GM18861 (cell line): ENCODE results near the gene SLC9A3.
"Not testable (repeated sequence)": the region's sequence is repeated elsewhere in the genome, so short reads cannot be mapped to it uniquely, and the experiment has no call there.

Experiments
- ATAC-seq: cut with Tn5 transposase; IDR thresholded peaks from one replicate; pipeline ENCODE4 v1.9.1; 2021; ENCODE audit not compliant: unreplicated experiment

Gene SLC9A3

GRCh38 chr5:491856-492155, 32.4 kb downstream of the SLC9A3 start:
- ATAC-seq, result no peak

- ATAC-seq, result no peak
These were observed 33.0 kb downstream of the SLC9A3 start for GRCh38 chr5:491119-491855.

- no peak for ATAC-seq
These were observed 33.8 kb downstream of the SLC9A3 start for GRCh38 chr5:490116-491106.

- ATAC-seq, result no peak
These were observed 34.6 kb downstream of the SLC9A3 start for GRCh38 chr5:489689-490080.

- ATAC-seq, result no peak
These were observed 35.2 kb downstream of the SLC9A3 start for GRCh38 chr5:488744-489688.

GRCh38 chr5:488241-488640, 36.0 kb downstream of the SLC9A3 start:
- ATAC-seq, result no peak

- not testable (repeated sequence) for ATAC-seq
These were observed 37.7 kb downstream of the SLC9A3 start for GRCh38 chr5:486597-486996.

GRCh38 chr5:485946-486491, 38.2 kb downstream of the SLC9A3 start:
- ATAC-seq, result no peak

- ATAC-seq, result no peak
These were observed 38.9 kb downstream of the SLC9A3 start for GRCh38 chr5:485113-485945.

- ATAC-seq, result no peak
These were observed 39.7 kb downstream of the SLC9A3 start for GRCh38 chr5:484556-484955.

- ATAC-seq, result no peak
These were observed 40.7 kb downstream of the SLC9A3 start for GRCh38 chr5:483434-484140.

GRCh38 chr5:483011-483410, 41.2 kb downstream of the SLC9A3 start:
- no peak for ATAC-seq

- ATAC-seq, result no peak
These were observed 41.7 kb downstream of the SLC9A3 start for GRCh38 chr5:482506-482905.

GRCh38 chr5:482021-482420, 42.2 kb downstream of the SLC9A3 start:
- ATAC-seq, result no peak

- no peak for ATAC-seq
These were observed 42.9 kb downstream of the SLC9A3 start for GRCh38 chr5:481347-481746.

GRCh38 chr5:479566-480319, 44.5 kb downstream of the SLC9A3 start:
- ATAC-seq, result no peak

- no peak for ATAC-seq
These were observed 45.2 kb downstream of the SLC9A3 start for GRCh38 chr5:478982-479535.

- no peak for ATAC-seq
These were observed 45.8 kb downstream of the SLC9A3 start for GRCh38 chr5:478369-478981.
